ENCODE data around the gene TAF11L2.

DNA sequence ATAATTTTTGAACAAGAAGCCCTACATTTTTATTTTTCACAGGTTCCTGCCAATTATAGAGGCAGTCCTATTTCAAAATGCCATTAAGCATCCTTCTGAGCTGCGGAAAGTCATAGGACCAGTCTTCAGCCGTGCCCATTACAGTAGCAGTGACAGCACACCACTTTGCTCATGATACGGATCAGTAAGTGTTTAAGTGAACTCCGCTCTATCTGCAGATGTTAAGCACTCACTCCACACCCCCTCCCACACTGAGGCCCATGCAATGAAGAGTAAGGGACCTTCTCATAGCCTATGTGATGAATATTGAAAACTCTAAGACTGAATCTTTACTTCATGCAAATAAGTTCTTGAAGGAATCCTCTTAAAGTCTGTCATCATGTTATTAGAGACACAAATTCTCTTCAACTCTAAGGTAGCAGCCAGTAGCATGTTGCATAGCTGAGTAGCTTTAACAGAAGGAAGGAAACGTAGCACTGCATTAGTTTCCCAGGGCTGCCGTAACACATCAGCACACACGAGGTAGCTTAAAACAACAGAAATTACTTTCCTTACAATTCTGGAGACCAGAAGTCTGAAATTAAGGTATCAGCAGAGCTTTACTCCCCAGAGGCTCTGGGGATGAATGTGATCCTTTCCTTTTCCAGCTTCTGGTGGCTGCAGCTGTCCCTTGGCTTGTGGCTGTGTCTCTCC lies 20.3 kb upstream of the TAF11L2 start:
- TF ChIP-seq, protein P1, sequence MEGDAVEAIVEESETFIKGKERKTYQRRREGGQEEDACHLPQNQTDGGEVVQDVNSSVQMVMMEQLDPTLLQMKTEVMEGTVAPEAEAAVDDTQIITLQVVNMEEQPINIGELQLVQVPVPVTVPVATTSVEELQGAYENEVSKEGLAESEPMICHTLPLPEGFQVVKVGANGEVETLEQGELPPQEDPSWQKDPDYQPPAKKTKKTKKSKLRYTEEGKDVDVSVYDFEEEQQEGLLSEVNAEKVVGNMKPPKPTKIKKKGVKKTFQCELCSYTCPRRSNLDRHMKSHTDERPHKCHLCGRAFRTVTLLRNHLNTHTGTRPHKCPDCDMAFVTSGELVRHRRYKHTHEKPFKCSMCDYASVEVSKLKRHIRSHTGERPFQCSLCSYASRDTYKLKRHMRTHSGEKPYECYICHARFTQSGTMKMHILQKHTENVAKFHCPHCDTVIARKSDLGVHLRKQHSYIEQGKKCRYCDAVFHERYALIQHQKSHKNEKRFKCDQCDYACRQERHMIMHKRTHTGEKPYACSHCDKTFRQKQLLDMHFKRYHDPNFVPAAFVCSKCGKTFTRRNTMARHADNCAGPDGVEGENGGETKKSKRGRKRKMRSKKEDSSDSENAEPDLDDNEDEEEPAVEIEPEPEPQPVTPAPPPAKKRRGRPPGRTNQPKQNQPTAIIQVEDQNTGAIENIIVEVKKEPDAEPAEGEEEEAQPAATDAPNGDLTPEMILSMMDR (IDR thresholded peaks at IDR 0.05; ENCODE audit: insufficient read depth, low read length, poor library complexity, severe bottlenecking) = no peak
- TF ChIP-seq EZH2phosphoT487 (conservative IDR thresholded peaks at IDR 0.05; ENCODE audit: low read length) = no peak

All from SU-DHL-6 (cell line).